Measurements from ENCODE around the gene TNFAIP3. TPM values are rescaled to one million over a fixed set of nuclear protein-coding genes. Genes with fewer than 3 reads are reported as not detected.

Gene TNFAIP3
- total RNA-seq, 6 donors from 2014 or later: 35.3 to 76.4 (median 52.2) TPM

- DNase-seq: no peak
Measured at GRCh38 chr6:137827411-137827940, 39.6 kb upstream of the TNFAIP3 start.

GRCh38 chr6:137827977-137828810 is 38.9 kb upstream of the TNFAIP3 start:
- Histone ChIP-seq H3K4me3 (no peak overlapping the region), H3K27ac (no peak overlapping the region), H3K36me3 (no peaks in the 10 kb centered on the region), H3K27me3 (no peaks in the 10 kb centered on the region), H3K4me1 (peaks cover 0 to 10% (median 5%) of the 10 kb centered on the region in 4 donors), H3K9me3 (no peaks in the 10 kb centered on the region)
- no peak for TF ChIP-seq CTCF (IDR thresholded peaks at IDR 0.05)
- TF ChIP-seq POLR2A (IDR thresholded peaks at IDR 0.05): no peak
- TF ChIP-seq POLR2AphosphoS5 (IDR thresholded peaks at IDR 0.05): no peak
- TF ChIP-seq EP300 (IDR thresholded peaks at IDR 0.05): no peak
- ATAC-seq (ENCODE audit: low FRiP score in 2 of 2): no peak
- 97 to 100% methylated on average over 4 of the region's 4 CpGs for WGBS, 2 donors
- no peak for DNase-seq

More at GRCh38 chr6:137827411-137827940, 39.6 kb upstream of the TNFAIP3 start:
- Histone ChIP-seq H3K4me3 (no peak overlapping the region), H3K4me1 (peaks cover 0 to 10% (median 6%) of the 10 kb centered on the region in 4 donors), H3K9me3 (no peaks in the 10 kb centered on the region), H3K36me3 (no peaks in the 10 kb centered on the region), H3K27me3 (no peaks in the 10 kb centered on the region), H3K27ac (no peak overlapping the region)
- 91 to 96% methylated on average over 5 of the region's 5 CpGs for WGBS, 2 donors
- TF ChIP-seq POLR2AphosphoS5 (IDR thresholded peaks at IDR 0.05) (no peak), CTCF (IDR thresholded peaks at IDR 0.05) (no peak), POLR2A (IDR thresholded peaks at IDR 0.05) (no peak), EP300 (IDR thresholded peaks at IDR 0.05) (no peak)
- no peak for ATAC-seq (ENCODE audit: low FRiP score in 2 of 2)

- no peaks in the 10 kb centered on the region for H3K27me3 ChIP-seq
- 84 to 85% methylated on average over 4 of the region's 4 CpGs for WGBS, 2 donors
- DNase-seq (no peak), ATAC-seq (ENCODE audit: low FRiP score in 2 of 2) (no peak)
- no peak for TF ChIP-seq POLR2A (IDR thresholded peaks at IDR 0.05)
- no peak for TF ChIP-seq EP300 (IDR thresholded peaks at IDR 0.05)
- no peak for TF ChIP-seq CTCF (IDR thresholded peaks at IDR 0.05)
- no peak for TF ChIP-seq POLR2AphosphoS5 (IDR thresholded peaks at IDR 0.05)
- H3K4me1 ChIP-seq: no peaks in the 10 kb centered on the region
- H3K36me3 ChIP-seq: no peaks in the 10 kb centered on the region
- no peak overlapping the region for H3K4me3 ChIP-seq
- H3K27ac ChIP-seq: no peak overlapping the region
- no peaks in the 10 kb centered on the region for H3K9me3 ChIP-seq
Measured at GRCh38 chr6:137829641-137830083, 37.4 kb upstream of the TNFAIP3 start.

GRCh38 chr6:137830511-137830911 is 36.5 kb upstream of the TNFAIP3 start:
- DNase-seq: no peak
- H3K4me3 ChIP-seq: no peak overlapping the region
- ATAC-seq (ENCODE audit: low FRiP score in 2 of 2): peak in 1 of 2 donors; percentile 40
- no peak overlapping the region for H3K27ac ChIP-seq
- H3K4me1 ChIP-seq: no peaks in the 10 kb centered on the region
- no peaks in the 10 kb centered on the region for H3K36me3 ChIP-seq
- no peak for TF ChIP-seq POLR2AphosphoS5 (IDR thresholded peaks at IDR 0.05)
- TF ChIP-seq CTCF (IDR thresholded peaks at IDR 0.05): no peak
- TF ChIP-seq POLR2A (IDR thresholded peaks at IDR 0.05): no peak
- no peak for TF ChIP-seq EP300 (IDR thresholded peaks at IDR 0.05)
- H3K9me3 ChIP-seq: no peaks in the 10 kb centered on the region
- no peaks in the 10 kb centered on the region for H3K27me3 ChIP-seq
